GM12878 (cell line): ENCODE results near the gene DICER1. TPM values are rescaled to one million over a fixed set of nuclear protein-coding genes. Genes with fewer than 3 reads are reported as not detected.

Source experiments
- ATAC-seq: fragments of 200-7000 bp; cut with Tn5 transposase; 3 replicates; pipeline ENCODE4 v1.9.1; 2020; ENCODE audit warnings: mild to moderate bottlenecking, moderate library complexity
- BruUV-seq: library from RNA; stranded (reverse); fragments of 400-500 nt; replicated peaks from 2 replicates; lab custom pipeline; 2021; lab: Mats Ljungman, UMichigan
- CTCF ChIA-PET: fragments of 300-600 bp; sonication (Branson Sonifier 250); formaldehyde crosslinking; extraction: SDS; loops from one replicate; lab custom pipeline; 2021; ENCODE audit warnings: inconsistent platforms; lab: Yijun Ruan, JAX
- POLR2A ChIA-PET: fragments of 350-600 bp; formaldehyde crosslinking; extraction: SDS; loops from one replicate; lab custom pipeline; 2021; ENCODE audit warnings: inconsistent platforms; lab: Charles Lee
- RAD21 ChIA-PET: fragments of 300-600 bp; sonication (Branson Sonifier 250); formaldehyde crosslinking; loops from one replicate; lab custom pipeline; 2023; ENCODE audit warnings: antibody characterized with exemption; ENCODE audit not compliant: unreplicated experiment; lab: Charles Lee
- SMC1A ChIA-PET: fragments of 300-600 bp; sonication (Branson Sonifier 250); formaldehyde crosslinking; loops from one replicate; lab custom pipeline; 2023; ENCODE audit not compliant: unreplicated experiment, uncharacterized antibody; lab: Charles Lee
- DNase-seq: peaks from one replicate; pipeline ENCODE4 v3.0.0-alpha.2; 2011; ENCODE audit warnings: low read depth, low spot score
- FAIRE-seq: peaks from 3 replicates; lab custom pipeline; 2011; peaks lifted over from hg19 to GRCh38; lab: Jason Lieb, UNC
- H2AFZ ChIP-seq: 2 replicates; pipeline ENCODE4 v1.6.0; 2011; ENCODE audit warnings: low read depth, low read length, control low read depth; ENCODE audit not compliant: control insufficient read depth
- H3K27ac ChIP-seq: 2 replicates; pipeline ENCODE4 v1.5.1; 2011; ENCODE audit warnings: control low read depth; ENCODE audit not compliant: control insufficient read depth, insufficient read depth
- H3K27me3 ChIP-seq, 2 experiments: replicated peaks in 1 of 2; 2 replicates each; pipeline versions ENCODE4 v1.6.0 to v1.6.1; 2011; ENCODE audit warnings: low read length in 1 of 2; ENCODE audit not compliant: control insufficient read depth in 2 of 2, insufficient read depth in 2 of 2
- H3K36me3 ChIP-seq, 2 experiments: 2 replicates each; pipeline ENCODE4 v1.5.1; 2011; ENCODE audit warnings: low read length in 1 of 2; ENCODE audit not compliant: control insufficient read depth in 2 of 2, insufficient read depth in 2 of 2
- H3K4me1 ChIP-seq: 2 replicates; pipeline ENCODE4 v1.6.1; 2011; ENCODE audit warnings: mild to moderate bottlenecking, low read length, moderate library complexity, mixed read lengths; ENCODE audit not compliant: control insufficient read depth, insufficient read depth
- H3K4me2 ChIP-seq: 2 replicates; pipeline ENCODE4 v1.6.0; 2011; ENCODE audit warnings: control low read depth; ENCODE audit not compliant: control insufficient read depth, insufficient read depth
- H3K4me3 ChIP-seq: fragments of 200-600 bp; sonication (generic); 2 replicates; pipeline ENCODE4 v1.5.1; 2016
- H3K79me2 ChIP-seq: 2 replicates; pipeline ENCODE4 v1.6.0; 2011; ENCODE audit warnings: low read length; ENCODE audit not compliant: control insufficient read depth, insufficient read depth
- H3K9ac ChIP-seq: 2 replicates; pipeline ENCODE4 v1.8.0; 2011; ENCODE audit warnings: low read length, control low read depth, mixed read lengths; ENCODE audit not compliant: control insufficient read depth, insufficient read depth
- H3K9me3 ChIP-seq: replicated peaks from 3 replicates; pipeline ENCODE4 v1.5.1; 2011; ENCODE audit warnings: mild to moderate bottlenecking, low read length; ENCODE audit not compliant: control insufficient read depth, insufficient read depth
- H4K20me1 ChIP-seq: 2 replicates; pipeline ENCODE4 v1.6.0; 2011; ENCODE audit not compliant: control insufficient read depth, insufficient read depth
- BMI1 ChIP-seq: fragments of 450-650 bp; IDR thresholded peaks from 2 replicates; pipeline ENCODE4 v1.6.1; 2016; ENCODE audit warnings: mild to moderate bottlenecking, moderate library complexity, borderline replicate concordance
- BRCA1 ChIP-seq: IDR thresholded peaks from 2 replicates; pipeline ENCODE4 v1.6.1; 2011; ENCODE audit warnings: low read depth, low read length, improper control_type of control experiment
- FOXK2 ChIP-seq: fragments of 450-650 bp; IDR thresholded peaks from 2 replicates; pipeline ENCODE4 v1.6.1; 2017; ENCODE audit warnings: mild to moderate bottlenecking, moderate library complexity
- IKZF2 ChIP-seq, 2 experiments: fragments of 450-650 bp; IDR thresholded peaks; 2 replicates each; pipeline ENCODE4 v1.6.1; 2017; ENCODE audit warnings: mild to moderate bottlenecking in 2 of 2, moderate library complexity in 2 of 2
- JUNB ChIP-seq: IDR thresholded peaks from 2 replicates; pipeline ENCODE4 v1.6.1; 2016; ENCODE audit warnings: antibody characterized with exemption, mild to moderate bottlenecking
- JUND ChIP-seq: IDR thresholded peaks from 2 replicates; pipeline ENCODE4 v1.6.1; 2012; ENCODE audit warnings: low read depth, mild to moderate bottlenecking, low read length, improper control_type of control experiment, moderate library complexity
- KDM1A ChIP-seq: fragments of 200-600 bp; sonication (generic); IDR thresholded peaks from 2 replicates; pipeline ENCODE4 v1.6.1; 2016; ENCODE audit warnings: borderline replicate concordance
- NR2F1 ChIP-seq: fragments of 450-650 bp; conservative IDR thresholded peaks from 2 replicates; pipeline ENCODE4 v1.6.1; 2017; ENCODE audit warnings: mild to moderate bottlenecking
- RAD51 ChIP-seq: fragments of 450-650 bp; IDR thresholded peaks from 2 replicates; pipeline ENCODE4 v1.6.1; 2016; ENCODE audit warnings: moderate library complexity, mild to moderate bottlenecking, inconsistent platforms
- ZZZ3 ChIP-seq: IDR thresholded peaks from 2 replicates; pipeline ENCODE4 v1.6.1; 2011; ENCODE audit warnings: low read depth; ENCODE audit not compliant: control insufficient read depth, insufficient read length
- WGBS: methylation state at CpG from one replicate; pipeline ENCODE4 v1.1.6; 2016; ENCODE audit warnings: low lambda C conversion rate; ENCODE audit not compliant: insufficient replicate concordance, insufficient coverage; ENCODE audit errors: missing lambda C conversion rate; 5-methylcytosine and 5-hydroxymethylcytosine counted together
- in situ Hi-C: fragments of 300-500 bp; cut with MboI; formaldehyde crosslinking; loops from 9 replicates; pipeline ENCODE4 v1.14.3; 2018; ENCODE audit warnings: mixed read lengths
- intact Hi-C: fragments of 100-400 bp; cut with micrococcal nuclease; formaldehyde crosslinking; loops from one replicate; pipeline ENCODE4 v1.14.2; 2022; ENCODE audit not compliant: unreplicated experiment
- polyA plus RNA-seq, 11 experiments: library from polyadenylated mRNA; depleted of rRNA in 4 of 11; unstranded in 6 of 11; stranded (reverse) in 5 of 11; fragments of >200 nt; fragmentation: Nextera tagmentation in 4 of 11; fragmentation: Illumina TruSeq in 1 of 11; extraction: Ambion mirVana in 4 of 11; extraction: Trizol in 1 of 11; gene quantifications; 1 replicate in 1 of 11; 2 replicates in 10 of 11; pipeline versions ENCODE4 v1.2.1 to v1.2.3, GENCODE V29; 2011 to 2016; ENCODE audit warnings: inconsistent platforms in 2 of 11, missing spikeins in 2 of 11, low read depth in 1 of 11
- total RNA-seq, 4 experiments: library from RNA; depleted of rRNA in 3 of 4; stranded (reverse); fragments of >200 nt in 3 of 4; fragmentation: Illumina TruSeq in 1 of 4; extraction: Trizol in 1 of 4; gene quantifications; 2 replicates each; pipeline versions ENCODE4 v1.2.1 to v1.2.3, GENCODE V29; 2013 to 2021
- TF ChIP-seq, protein P1 (sequence below): fragments of 450-650 bp; IDR thresholded peaks from 2 replicates; pipeline ENCODE4 v1.6.1; 2017; ENCODE audit warnings: borderline replicate concordance
- TF ChIP-seq, protein P2 (sequence below), 3 experiments: IDR thresholded peaks in 2 of 3; conservative IDR thresholded peaks in 1 of 3; 2 replicates each; pipeline ENCODE4 v1.5.1; 2011; ENCODE audit warnings: low read depth in 3 of 3, low read length in 3 of 3, mild to moderate bottlenecking in 3 of 3, control low read depth in 2 of 3, moderate library complexity in 2 of 3, inconsistent platforms in 1 of 3, mixed read lengths in 1 of 3; ENCODE audit not compliant: control insufficient read depth in 2 of 3, insufficient read depth in 1 of 3; ENCODE audit errors: extremely low read depth in 1 of 3
- TF ChIP-seq, protein P3 (sequence below): fragments of 450-650 bp; IDR thresholded peaks from 2 replicates; pipeline ENCODE4 v1.6.1; 2016; ENCODE audit warnings: mild to moderate bottlenecking

The DICER1 gene
- total and polyA plus RNA-seq, 10 of the 15 experiments (the other 5 are each of a cell fraction or from before 2014, with no cell fraction given): 6.8 to 70.8 (median 37.1) TPM

DNA sequence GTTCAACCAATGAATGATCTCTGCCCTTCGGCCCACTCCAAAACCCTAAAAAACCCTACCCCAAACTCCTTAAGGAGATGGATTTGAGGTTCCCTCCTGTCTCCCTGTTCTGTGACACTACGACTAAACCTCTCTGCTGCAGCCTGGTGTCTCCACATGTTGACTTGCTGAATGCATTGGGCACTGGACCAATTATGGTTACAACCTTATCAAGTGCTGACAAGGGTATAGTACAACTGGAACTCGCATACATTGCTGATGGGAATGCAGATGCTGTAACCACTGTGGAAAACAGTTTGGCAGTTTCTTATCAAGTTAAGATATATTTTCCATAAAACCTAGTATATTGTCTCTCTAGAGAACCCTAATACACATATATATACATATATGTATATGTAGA lies 6.3 kb upstream of the DICER1 start:
- Histone ChIP-seq H3K4me1 (peaks cover 3% of the 10 kb centered on the region; the same call in 1 of the 2 replicates), H4K20me1 (no peaks in the 10 kb centered on the region), H3K27me3 (no peaks in the 10 kb centered on the region), H2AFZ (no peak overlapping the region), H3K9me3 (peaks cover 2% of the 10 kb centered on the region), H3K27ac (no peak overlapping the region)
- ChIA-PET POLR2A (no interaction called here), RAD21 (no interaction called here)
- in situ Hi-C loops: no loop called here
- no TSS peak for BruUV-seq
- TF ChIP-seq, protein P1, sequence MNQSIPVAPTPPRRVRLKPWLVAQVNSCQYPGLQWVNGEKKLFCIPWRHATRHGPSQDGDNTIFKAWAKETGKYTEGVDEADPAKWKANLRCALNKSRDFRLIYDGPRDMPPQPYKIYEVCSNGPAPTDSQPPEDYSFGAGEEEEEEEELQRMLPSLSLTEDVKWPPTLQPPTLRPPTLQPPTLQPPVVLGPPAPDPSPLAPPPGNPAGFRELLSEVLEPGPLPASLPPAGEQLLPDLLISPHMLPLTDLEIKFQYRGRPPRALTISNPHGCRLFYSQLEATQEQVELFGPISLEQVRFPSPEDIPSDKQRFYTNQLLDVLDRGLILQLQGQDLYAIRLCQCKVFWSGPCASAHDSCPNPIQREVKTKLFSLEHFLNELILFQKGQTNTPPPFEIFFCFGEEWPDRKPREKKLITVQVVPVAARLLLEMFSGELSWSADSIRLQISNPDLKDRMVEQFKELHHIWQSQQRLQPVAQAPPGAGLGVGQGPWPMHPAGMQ: no peak
- TF ChIP-seq ZZZ3 (no peak), BRCA1 (no peak), JUNB (no peak), KDM1A (no peak), JUND (no peak), IKZF2 (IDR thresholded peaks at IDR 0.05) (no peak), BMI1 (no peak), RAD51 (no peak), FOXK2 (no peak), NR2F1 (no peak)
- TF ChIP-seq, protein P2, sequence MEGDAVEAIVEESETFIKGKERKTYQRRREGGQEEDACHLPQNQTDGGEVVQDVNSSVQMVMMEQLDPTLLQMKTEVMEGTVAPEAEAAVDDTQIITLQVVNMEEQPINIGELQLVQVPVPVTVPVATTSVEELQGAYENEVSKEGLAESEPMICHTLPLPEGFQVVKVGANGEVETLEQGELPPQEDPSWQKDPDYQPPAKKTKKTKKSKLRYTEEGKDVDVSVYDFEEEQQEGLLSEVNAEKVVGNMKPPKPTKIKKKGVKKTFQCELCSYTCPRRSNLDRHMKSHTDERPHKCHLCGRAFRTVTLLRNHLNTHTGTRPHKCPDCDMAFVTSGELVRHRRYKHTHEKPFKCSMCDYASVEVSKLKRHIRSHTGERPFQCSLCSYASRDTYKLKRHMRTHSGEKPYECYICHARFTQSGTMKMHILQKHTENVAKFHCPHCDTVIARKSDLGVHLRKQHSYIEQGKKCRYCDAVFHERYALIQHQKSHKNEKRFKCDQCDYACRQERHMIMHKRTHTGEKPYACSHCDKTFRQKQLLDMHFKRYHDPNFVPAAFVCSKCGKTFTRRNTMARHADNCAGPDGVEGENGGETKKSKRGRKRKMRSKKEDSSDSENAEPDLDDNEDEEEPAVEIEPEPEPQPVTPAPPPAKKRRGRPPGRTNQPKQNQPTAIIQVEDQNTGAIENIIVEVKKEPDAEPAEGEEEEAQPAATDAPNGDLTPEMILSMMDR (IDR thresholded peaks at IDR 0.05 in 2 of 3, conservative IDR thresholded peaks at IDR 0.05 in 1 of 3; ENCODE audit: control insufficient read depth in 2 of 3, extremely low read depth in 1 of 3, insufficient read depth in 1 of 3, low read depth in 3 of 3, low read length in 3 of 3): no peak
- TF ChIP-seq, protein P3, sequence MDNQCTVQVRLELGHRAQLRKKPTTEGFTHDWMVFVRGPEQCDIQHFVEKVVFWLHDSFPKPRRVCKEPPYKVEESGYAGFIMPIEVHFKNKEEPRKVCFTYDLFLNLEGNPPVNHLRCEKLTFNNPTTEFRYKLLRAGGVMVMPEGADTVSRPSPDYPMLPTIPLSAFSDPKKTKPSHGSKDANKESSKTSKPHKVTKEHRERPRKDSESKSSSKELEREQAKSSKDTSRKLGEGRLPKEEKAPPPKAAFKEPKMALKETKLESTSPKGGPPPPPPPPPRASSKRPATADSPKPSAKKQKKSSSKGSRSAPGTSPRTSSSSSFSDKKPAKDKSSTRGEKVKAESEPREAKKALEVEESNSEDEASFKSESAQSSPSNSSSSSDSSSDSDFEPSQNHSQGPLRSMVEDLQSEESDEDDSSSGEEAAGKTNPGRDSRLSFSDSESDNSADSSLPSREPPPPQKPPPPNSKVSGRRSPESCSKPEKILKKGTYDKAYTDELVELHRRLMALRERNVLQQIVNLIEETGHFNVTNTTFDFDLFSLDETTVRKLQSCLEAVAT: no peak
- TF ChIP-seq, all 136 proteins: peak for 0
- Histone ChIP-seq H3K4me2 (no peak overlapping the region), H3K36me3 (no peaks in the 10 kb centered on the region), H3K4me3 (no peak overlapping the region), H3K9ac (no peak overlapping the region), H3K79me2 (no peaks in the 10 kb centered on the region)
- no peak for DNase-seq
- no peak for FAIRE-seq
- intact Hi-C loops: no loop called here
- ChIA-PET SMC1A (no interaction called here), CTCF (no interaction called here)
- no peak for ATAC-seq
- 77% methylated on average over 3 of the region's 3 CpGs for WGBS
